GM23338 (cell line): Measurements from ENCODE around the gene SCYGR1. TPM values are rescaled to one million over a fixed set of nuclear protein-coding genes. Genes with fewer than 3 reads are reported as not detected.
"Not testable (repeated sequence)": the region's sequence is repeated elsewhere in the genome, so short reads cannot be mapped to it uniquely, and the experiment has no call there.

Source experiments
- ATAC-seq: fragments of 200-7000 bp; cut with Tn5 transposase; 3 replicates; pipeline ENCODE4 v1.9.1; 2020
- DNase-seq: peaks from one replicate; pipeline ENCODE4 v3.0.0-alpha.2; 2015; ENCODE audit warnings: low spot score
- H2AFZ ChIP-seq: fragments of 200-600 bp; sonication (generic); 2 replicates; pipeline ENCODE4 v1.8.0; 2016; ENCODE audit warnings: antibody characterized with exemption, mild to moderate bottlenecking, moderate library complexity
- H3F3A ChIP-seq: fragments of 200-600 bp; sonication (generic); replicated peaks from 2 replicates; pipeline ENCODE4 v1.8.0; 2017; ENCODE audit warnings: antibody characterized with exemption, mixed run types, low read depth
- H3K27ac ChIP-seq: fragments of 200-600 bp; sonication (generic); 2 replicates; pipeline ENCODE4 v1.6.1; 2016; ENCODE audit warnings: low read depth
- H3K27me3 ChIP-seq: fragments of 200-600 bp; sonication (generic); 2 replicates; pipeline ENCODE4 v1.8.0; 2016; ENCODE audit warnings: mild to moderate bottlenecking, mixed run types, moderate library complexity; ENCODE audit not compliant: insufficient read depth
- H3K36me3 ChIP-seq: fragments of 200-600 bp; sonication (generic); 2 replicates; pipeline ENCODE4 v1.8.0; 2016; ENCODE audit warnings: mild to moderate bottlenecking; ENCODE audit not compliant: insufficient read depth
- H3K4me1 ChIP-seq: fragments of 200-600 bp; sonication (generic); 2 replicates; pipeline ENCODE4 v1.8.0; 2016; ENCODE audit warnings: mild to moderate bottlenecking, moderate library complexity; ENCODE audit not compliant: insufficient read depth
- H3K4me2 ChIP-seq: fragments of 200-600 bp; sonication (generic); 2 replicates; pipeline ENCODE4 v1.7.1; 2017; ENCODE audit warnings: mixed run types
- H3K4me3 ChIP-seq: fragments of 200-600 bp; sonication (generic); 2 replicates; pipeline ENCODE4 v1.6.1; 2016; ENCODE audit warnings: mixed run types
- H3K79me2 ChIP-seq: fragments of 200-600 bp; sonication (generic); replicated peaks from 2 replicates; pipeline ENCODE4 v1.8.0; 2017; ENCODE audit warnings: mild to moderate bottlenecking; ENCODE audit not compliant: insufficient read depth
- H3K9me2 ChIP-seq: fragments of 200-600 bp; sonication (generic); 2 replicates; pipeline ENCODE4 v1.8.0; 2017; ENCODE audit not compliant: insufficient read depth
- H4K20me1 ChIP-seq: fragments of 200-600 bp; sonication (generic); replicated peaks from 2 replicates; pipeline ENCODE4 v1.8.0; 2017; ENCODE audit warnings: mild to moderate bottlenecking; ENCODE audit not compliant: insufficient read depth
- H3K27ac Mint-ChIP-seq: 2 replicates; pipeline ENCODE4 v1.8.0; 2020; ENCODE audit warnings: inconsistent platforms, mild to moderate bottlenecking, moderate library complexity, mixed read lengths
- H3K27me3 Mint-ChIP-seq: 3 replicates; pipeline ENCODE4 v1.8.0; 2022; ENCODE audit warnings: low read depth, mild to moderate bottlenecking, moderate library complexity, mixed read lengths, inconsistent platforms; ENCODE audit not compliant: insufficient read depth, poor library complexity
- H3K36me3 Mint-ChIP-seq: 3 replicates; pipeline ENCODE4 v1.8.0; 2021; ENCODE audit warnings: low read depth, mild to moderate bottlenecking, inconsistent platforms, moderate library complexity, mixed read lengths
- H3K4me1 Mint-ChIP-seq: 3 replicates; pipeline ENCODE4 v1.8.0; 2020; ENCODE audit warnings: mild to moderate bottlenecking, inconsistent platforms, mixed read lengths
- H3K4me3 Mint-ChIP-seq: 3 replicates; pipeline ENCODE4 v1.8.0; 2021; ENCODE audit warnings: moderate library complexity, mild to moderate bottlenecking, inconsistent platforms, mixed read lengths
- H3K9me3 Mint-ChIP-seq: 3 replicates; pipeline ENCODE4 v1.8.0; 2020; ENCODE audit warnings: moderate library complexity, mild to moderate bottlenecking, inconsistent platforms, mixed read lengths
- CREB1 ChIP-seq: fragments of 250-450 bp; sonication (Bioruptor Pico); IDR thresholded peaks from 2 replicates; pipeline ENCODE4 v1.5.0; 2020; ENCODE audit warnings: low read depth, mild to moderate bottlenecking, moderate library complexity
- EZH2 ChIP-seq: fragments of 200-600 bp; sonication (generic); IDR thresholded peaks from one replicate; pipeline ENCODE4 v1.8.0; 2017; ENCODE audit warnings: antibody characterized with exemption, mild to moderate bottlenecking, low read depth; ENCODE audit not compliant: unreplicated experiment
- EZH2phosphoT487 ChIP-seq: fragments of 200-600 bp; sonication (generic); IDR thresholded peaks from one replicate; pipeline ENCODE4 v1.8.1; 2018; ENCODE audit warnings: antibody characterized with exemption; ENCODE audit not compliant: unreplicated experiment
- JUNB ChIP-seq: IDR thresholded peaks from one replicate; pipeline ENCODE4 v1.6.1; 2016; ENCODE audit warnings: antibody characterized with exemption; ENCODE audit not compliant: unreplicated experiment
- NANOG ChIP-seq: IDR thresholded peaks from 2 replicates; pipeline ENCODE4 v1.6.1; 2016; ENCODE audit warnings: antibody characterized with exemption, borderline replicate concordance
- POLR2AphosphoS5 ChIP-seq: IDR thresholded peaks from 2 replicates; pipeline ENCODE4 v1.6.1; 2016; ENCODE audit warnings: antibody characterized with exemption, low read depth
- ZNF331 ChIP-seq: fragments of 250-450 bp; sonication (Bioruptor Pico); IDR thresholded peaks from 2 replicates; pipeline ENCODE4 v1.5.0; 2020; ENCODE audit warnings: low read depth, mild to moderate bottlenecking, moderate library complexity
- polyA plus RNA-seq: library from polyadenylated mRNA; unstranded; fragments of >200 nt; fragmentation: Nextera tagmentation; extraction: Ambion mirVana; gene quantifications from 2 replicates; pipeline ENCODE4 v1.2.1, GENCODE V29; 2016
- total RNA-seq: library from RNA; depleted of rRNA; stranded (reverse); fragments of >200 nt; shearing (Covaris generic); gene quantifications from 2 replicates; pipeline ENCODE4 v1.2.3, GENCODE V29; 2014
- TF ChIP-seq, protein P1 (sequence below), 2 experiments: fragments of 200-600 bp in 1 of 2; sonication (generic) in 1 of 2; conservative IDR thresholded peaks; 2 replicates each; pipeline versions ENCODE4 v1.5.1 to v1.6.1; 2016 to 2017; ENCODE audit warnings: antibody characterized with exemption in 2 of 2, low read depth in 2 of 2, mild to moderate bottlenecking in 2 of 2, moderate library complexity in 1 of 2
- TF ChIP-seq, protein P2 (sequence below): IDR thresholded peaks from 2 replicates; pipeline ENCODE4 v1.6.1; 2016; ENCODE audit warnings: antibody characterized with exemption
- TF ChIP-seq, protein P3 (sequence below): fragments of 250-450 bp; sonication (Bioruptor Pico); IDR thresholded peaks from 2 replicates; pipeline ENCODE4 v1.5.0; 2020; ENCODE audit warnings: mild to moderate bottlenecking, moderate library complexity

Gene SCYGR1
- total and polyA plus RNA-seq, 2 experiments from 2014 or later, result not detected

DNA sequence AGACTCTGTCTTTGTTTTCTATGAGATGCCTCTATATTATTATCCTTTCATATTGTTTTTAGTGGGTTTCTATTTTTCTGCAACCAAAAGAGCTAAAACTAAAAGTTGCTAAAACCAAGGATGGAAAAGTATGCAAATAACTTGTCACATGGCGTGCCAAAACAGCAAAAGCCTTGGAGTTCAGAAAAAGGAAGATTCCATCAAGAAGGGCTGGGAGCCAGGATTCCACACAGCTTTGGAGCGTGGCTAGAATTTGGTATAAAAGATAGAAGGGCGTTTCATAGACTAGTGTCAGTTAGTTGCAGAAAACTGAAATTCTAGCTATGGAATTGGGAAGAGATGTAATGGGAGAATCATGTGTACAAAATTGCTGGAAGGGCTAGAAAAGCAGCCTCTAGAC, 4.1 kb downstream of the SCYGR1 start (continued):
- TF ChIP-seq JUNB, result no peak
- TF ChIP-seq EZH2phosphoT487, result no peak
- TF ChIP-seq, protein P1, sequence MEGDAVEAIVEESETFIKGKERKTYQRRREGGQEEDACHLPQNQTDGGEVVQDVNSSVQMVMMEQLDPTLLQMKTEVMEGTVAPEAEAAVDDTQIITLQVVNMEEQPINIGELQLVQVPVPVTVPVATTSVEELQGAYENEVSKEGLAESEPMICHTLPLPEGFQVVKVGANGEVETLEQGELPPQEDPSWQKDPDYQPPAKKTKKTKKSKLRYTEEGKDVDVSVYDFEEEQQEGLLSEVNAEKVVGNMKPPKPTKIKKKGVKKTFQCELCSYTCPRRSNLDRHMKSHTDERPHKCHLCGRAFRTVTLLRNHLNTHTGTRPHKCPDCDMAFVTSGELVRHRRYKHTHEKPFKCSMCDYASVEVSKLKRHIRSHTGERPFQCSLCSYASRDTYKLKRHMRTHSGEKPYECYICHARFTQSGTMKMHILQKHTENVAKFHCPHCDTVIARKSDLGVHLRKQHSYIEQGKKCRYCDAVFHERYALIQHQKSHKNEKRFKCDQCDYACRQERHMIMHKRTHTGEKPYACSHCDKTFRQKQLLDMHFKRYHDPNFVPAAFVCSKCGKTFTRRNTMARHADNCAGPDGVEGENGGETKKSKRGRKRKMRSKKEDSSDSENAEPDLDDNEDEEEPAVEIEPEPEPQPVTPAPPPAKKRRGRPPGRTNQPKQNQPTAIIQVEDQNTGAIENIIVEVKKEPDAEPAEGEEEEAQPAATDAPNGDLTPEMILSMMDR (conservative IDR thresholded peaks at IDR 0.05; ENCODE audit: low read depth in 2 of 2), result no peak
- no peak for TF ChIP-seq ZNF331 (CRISPR knock-in tag)
- TF ChIP-seq, protein P2, sequence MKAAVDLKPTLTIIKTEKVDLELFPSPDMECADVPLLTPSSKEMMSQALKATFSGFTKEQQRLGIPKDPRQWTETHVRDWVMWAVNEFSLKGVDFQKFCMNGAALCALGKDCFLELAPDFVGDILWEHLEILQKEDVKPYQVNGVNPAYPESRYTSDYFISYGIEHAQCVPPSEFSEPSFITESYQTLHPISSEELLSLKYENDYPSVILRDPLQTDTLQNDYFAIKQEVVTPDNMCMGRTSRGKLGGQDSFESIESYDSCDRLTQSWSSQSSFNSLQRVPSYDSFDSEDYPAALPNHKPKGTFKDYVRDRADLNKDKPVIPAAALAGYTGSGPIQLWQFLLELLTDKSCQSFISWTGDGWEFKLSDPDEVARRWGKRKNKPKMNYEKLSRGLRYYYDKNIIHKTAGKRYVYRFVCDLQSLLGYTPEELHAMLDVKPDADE, result no peak

DNA sequence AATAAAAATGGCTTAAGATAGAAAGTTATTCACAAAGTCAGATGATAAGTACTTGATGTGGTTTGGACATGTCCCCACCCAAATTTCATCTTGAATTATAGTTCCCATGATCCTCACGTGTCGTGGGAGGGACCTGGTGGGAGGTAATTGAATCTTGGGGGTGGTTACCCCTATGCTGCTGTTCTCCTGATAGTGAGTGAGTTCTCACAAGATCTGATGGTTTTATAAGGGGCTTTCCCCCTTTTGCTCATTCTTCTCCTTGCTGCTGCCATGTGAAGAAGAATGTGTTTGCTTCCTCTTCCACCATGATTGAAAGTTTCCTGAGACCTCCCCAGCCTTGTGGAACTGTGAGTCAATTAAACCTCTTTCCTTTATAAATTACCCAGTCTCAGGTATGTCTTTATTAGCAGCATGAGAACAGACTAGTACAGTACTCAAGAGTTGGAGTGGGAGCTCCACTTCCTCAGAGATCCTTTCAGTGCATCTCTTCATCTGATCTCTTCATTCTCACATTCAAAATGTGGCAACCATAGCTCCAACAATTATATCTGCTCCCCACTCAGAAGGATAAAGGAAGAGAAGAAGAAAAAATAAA, 5.4 kb downstream of the SCYGR1 start:
- not testable (repeated sequence) for ATAC-seq, H3K79me2 ChIP-seq, H3K27ac ChIP-seq, H3K4me1 Mint-ChIP-seq, H3K27me3 ChIP-seq, H3K9me2 ChIP-seq, H4K20me1 ChIP-seq, H3K36me3 ChIP-seq, H2AFZ ChIP-seq, H3K4me3 ChIP-seq, H3K9me3 Mint-ChIP-seq, H3K4me2 ChIP-seq, DNase-seq, H3K4me1 ChIP-seq, H3K27me3 Mint-ChIP-seq, H3K27ac Mint-ChIP-seq, H3K4me3 Mint-ChIP-seq, H3F3A ChIP-seq, H3K36me3 Mint-ChIP-seq

DNA sequence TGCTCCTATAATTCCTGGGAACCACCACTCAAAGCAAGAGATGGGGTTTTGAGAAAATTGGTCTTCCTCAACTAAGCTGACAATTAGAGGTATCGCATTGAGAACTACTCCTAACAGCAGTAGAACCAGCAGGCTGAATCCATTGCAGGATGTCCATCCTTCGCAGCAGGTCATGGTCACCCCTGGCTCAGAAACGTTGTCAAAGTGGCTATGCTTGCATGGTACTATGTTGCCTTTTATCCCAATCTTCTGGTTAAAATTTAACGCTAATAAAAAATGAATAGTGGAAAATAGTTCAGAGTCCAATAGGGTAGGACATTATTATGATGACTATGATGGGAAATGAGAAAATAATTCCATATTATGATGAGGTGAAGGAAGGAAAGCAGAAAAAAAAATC, 8.7 kb downstream of the SCYGR1 start, which contains the start of gene TM4SF20:
Gene TM4SF20, minus strand, starts transcription at position 212 of the 400 bp plus-strand sequence. Its CDS starts 38 bp downstream, at position 174.
- Mint-ChIP-seq H3K4me3 (no peak within 1 kb of the TSS), H3K27me3 (no peaks in the 10 kb centered on the region), H3K36me3 (no peaks in the 10 kb centered on the region), H3K4me1 (peaks cover 16% of the 10 kb centered on the region), H3K9me3 (no peaks in the 10 kb centered on the region), H3K27ac (no peak within 1 kb of the TSS)
- no peaks in the 10 kb centered on the region for H3K36me3 ChIP-seq
- peak within 1 kb of the TSS; percentile 78; the same call in 1 of the 2 replicates for H2AFZ ChIP-seq
- ATAC-seq (no peak), DNase-seq (no peak)
- no peak within 1 kb of the TSS for H3K4me2 ChIP-seq
- no peak within 1 kb of the TSS for H3K4me3 ChIP-seq
- H3K27ac ChIP-seq, result no peak within 1 kb of the TSS
- H3K27me3 ChIP-seq, result no peaks in the 10 kb centered on the region
- no peaks in the 10 kb centered on the region for H4K20me1 ChIP-seq
- H3K9me2 ChIP-seq, result no peaks in the 10 kb centered on the region
- no peaks in the 10 kb centered on the region for H3F3A ChIP-seq
- H3K4me1 ChIP-seq, result peaks cover 9% of the 10 kb centered on the region
- no peaks in the 10 kb centered on the region for H3K79me2 ChIP-seq
- TF ChIP-seq, protein P2, result no peak
- TF ChIP-seq JUNB, result no peak
- TF ChIP-seq CREB1 (CRISPR knock-in tag), result no peak
- TF ChIP-seq EZH2, result no peak
- no peak for TF ChIP-seq POLR2AphosphoS5
- TF ChIP-seq, protein P3, sequence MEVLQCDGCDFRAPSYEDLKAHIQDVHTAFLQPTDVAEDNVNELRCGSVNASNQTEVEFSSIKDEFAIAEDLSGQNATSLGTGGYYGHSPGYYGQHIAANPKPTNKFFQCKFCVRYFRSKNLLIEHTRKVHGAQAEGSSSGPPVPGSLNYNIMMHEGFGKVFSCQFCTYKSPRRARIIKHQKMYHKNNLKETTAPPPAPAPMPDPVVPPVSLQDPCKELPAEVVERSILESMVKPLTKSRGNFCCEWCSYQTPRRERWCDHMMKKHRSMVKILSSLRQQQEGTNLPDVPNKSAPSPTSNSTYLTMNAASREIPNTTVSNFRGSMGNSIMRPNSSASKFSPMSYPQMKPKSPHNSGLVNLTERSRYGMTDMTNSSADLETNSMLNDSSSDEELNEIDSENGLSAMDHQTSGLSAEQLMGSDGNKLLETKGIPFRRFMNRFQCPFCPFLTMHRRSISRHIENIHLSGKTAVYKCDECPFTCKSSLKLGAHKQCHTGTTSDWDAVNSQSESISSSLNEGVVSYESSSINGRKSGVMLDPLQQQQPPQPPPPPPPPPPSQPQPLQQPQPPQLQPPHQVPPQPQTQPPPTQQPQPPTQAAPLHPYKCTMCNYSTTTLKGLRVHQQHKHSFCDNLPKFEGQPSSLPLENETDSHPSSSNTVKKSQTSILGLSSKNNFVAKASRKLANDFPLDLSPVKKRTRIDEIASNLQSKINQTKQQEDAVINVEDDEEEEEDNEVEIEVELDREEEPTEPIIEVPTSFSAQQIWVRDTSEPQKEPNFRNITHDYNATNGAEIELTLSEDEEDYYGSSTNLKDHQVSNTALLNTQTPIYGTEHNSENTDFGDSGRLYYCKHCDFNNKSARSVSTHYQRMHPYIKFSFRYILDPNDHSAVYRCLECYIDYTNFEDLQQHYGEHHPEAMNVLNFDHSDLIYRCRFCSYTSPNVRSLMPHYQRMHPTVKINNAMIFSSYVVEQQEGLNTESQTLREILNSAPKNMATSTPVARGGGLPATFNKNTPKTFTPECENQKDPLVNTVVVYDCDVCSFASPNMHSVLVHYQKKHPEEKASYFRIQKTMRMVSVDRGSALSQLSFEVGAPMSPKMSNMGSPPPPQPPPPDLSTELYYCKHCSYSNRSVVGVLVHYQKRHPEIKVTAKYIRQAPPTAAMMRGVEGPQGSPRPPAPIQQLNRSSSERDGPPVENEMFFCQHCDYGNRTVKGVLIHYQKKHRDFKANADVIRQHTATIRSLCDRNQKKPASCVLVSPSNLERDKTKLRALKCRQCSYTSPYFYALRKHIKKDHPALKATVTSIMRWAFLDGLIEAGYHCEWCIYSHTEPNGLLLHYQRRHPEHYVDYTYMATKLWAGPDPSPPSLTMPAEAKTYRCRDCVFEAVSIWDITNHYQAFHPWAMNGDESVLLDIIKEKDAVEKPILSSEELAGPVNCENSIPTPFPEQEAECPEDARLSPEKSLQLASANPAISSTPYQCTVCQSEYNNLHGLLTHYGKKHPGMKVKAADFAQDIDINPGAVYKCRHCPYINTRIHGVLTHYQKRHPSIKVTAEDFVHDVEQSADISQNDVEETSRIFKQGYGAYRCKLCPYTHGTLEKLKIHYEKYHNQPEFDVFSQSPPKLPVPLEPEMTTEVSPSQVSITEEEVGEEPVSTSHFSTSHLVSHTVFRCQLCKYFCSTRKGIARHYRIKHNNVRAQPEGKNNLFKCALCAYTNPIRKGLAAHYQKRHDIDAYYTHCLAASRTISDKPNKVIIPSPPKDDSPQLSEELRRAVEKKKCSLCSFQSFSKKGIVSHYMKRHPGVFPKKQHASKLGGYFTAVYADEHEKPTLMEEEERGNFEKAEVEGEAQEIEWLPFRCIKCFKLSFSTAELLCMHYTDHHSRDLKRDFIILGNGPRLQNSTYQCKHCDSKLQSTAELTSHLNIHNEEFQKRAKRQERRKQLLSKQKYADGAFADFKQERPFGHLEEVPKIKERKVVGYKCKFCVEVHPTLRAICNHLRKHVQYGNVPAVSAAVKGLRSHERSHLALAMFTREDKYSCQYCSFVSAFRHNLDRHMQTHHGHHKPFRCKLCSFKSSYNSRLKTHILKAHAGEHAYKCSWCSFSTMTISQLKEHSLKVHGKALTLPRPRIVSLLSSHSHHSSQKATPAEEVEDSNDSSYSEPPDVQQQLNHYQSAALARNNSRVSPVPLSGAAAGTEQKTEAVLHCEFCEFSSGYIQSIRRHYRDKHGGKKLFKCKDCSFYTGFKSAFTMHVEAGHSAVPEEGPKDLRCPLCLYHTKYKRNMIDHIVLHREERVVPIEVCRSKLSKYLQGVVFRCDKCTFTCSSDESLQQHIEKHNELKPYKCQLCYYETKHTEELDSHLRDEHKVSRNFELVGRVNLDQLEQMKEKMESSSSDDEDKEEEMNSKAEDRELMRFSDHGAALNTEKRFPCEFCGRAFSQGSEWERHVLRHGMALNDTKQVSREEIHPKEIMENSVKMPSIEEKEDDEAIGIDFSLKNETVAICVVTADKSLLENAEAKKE (CRISPR knock-in tag), result no peak
- no peak for TF ChIP-seq EZH2phosphoT487
- TF ChIP-seq NANOG, result no peak
